Prostate gland (tissue), 2 donors: ENCODE measurements around the gene SCYL1. TPM values are rescaled to one million over a fixed set of nuclear protein-coding genes. Genes with fewer than 3 reads are reported as not detected.

Experiments
- DNase-seq: peaks from one replicate; pipeline ENCODE4 v3.0.0-alpha.2; 2019; ENCODE audit warnings: low spot score
- H3K27ac ChIP-seq, 2 donors: fragments of 200-600 bp; sonication (generic); 2 replicates each; pipeline ENCODE4 v1.5.1; 2017 to 2019
- H3K27me3 ChIP-seq: fragments of 200-600 bp; sonication (generic); replicated peaks from 2 replicates; pipeline ENCODE4 v1.5.1; 2019; ENCODE audit not compliant: insufficient read depth
- H3K36me3 ChIP-seq, 2 donors: fragments of 200-600 bp; sonication (generic); 1 replicate in 1 of 2; 2 replicates in 1 of 2; pipeline versions ENCODE4 v1.5.1 to v1.8.1; 2017 to 2019
- H3K4me1 ChIP-seq: fragments of 200-600 bp; sonication (generic); replicated peaks from 2 replicates; pipeline ENCODE4 v1.5.1; 2019
- H3K4me3 ChIP-seq, 2 donors: fragments of 200-600 bp; sonication (generic); 2 replicates each; pipeline ENCODE4 v1.5.1; 2017 to 2019
- H3K9me3 ChIP-seq: fragments of 200-600 bp; sonication (generic); 2 replicates; pipeline ENCODE4 v1.5.1; 2017
- CTCF ChIP-seq, 4 experiments: fragments of 200-600 bp in 2 of 4; fragments of 450-650 bp in 2 of 4; sonication (generic) in 2 of 4; IDR thresholded peaks; 1 replicate in 3 of 4; 2 replicates in 1 of 4; pipeline ENCODE4 v1.5.1; 2016 to 2019; ENCODE audit warnings: antibody characterized with exemption in 4 of 4, mild to moderate bottlenecking in 2 of 4, moderate library complexity in 2 of 4
- POLR2A ChIP-seq: fragments of 450-650 bp; IDR thresholded peaks from one replicate; pipeline ENCODE4 v1.6.1; 2016; ENCODE audit warnings: antibody characterized with exemption, mild to moderate bottlenecking
- POLR2AphosphoS5 ChIP-seq: sonication (generic); formaldehyde crosslinking; IDR thresholded peaks from one replicate; pipeline ENCODE4 v1.6.1; 2017; ENCODE audit warnings: antibody characterized with exemption
- WGBS: methylation state at CpG from one replicate; pipeline ENCODE4 v1.1.5; 2018; 5-methylcytosine and 5-hydroxymethylcytosine counted together
- intact Hi-C: fragments of 100-400 bp; cut with DNase I; formaldehyde crosslinking; loops from one replicate; pipeline ENCODE4 v1.14.2; 2022
- total RNA-seq, 2 donors: library from RNA; depleted of rRNA; stranded (reverse); fragments of >200 nt; gene quantifications; one replicate each; pipeline ENCODE4 v1.1.0, GENCODE V29; 2016

SCYL1 gene
- total RNA-seq, 2 donors from 2014 or later: 125 to 177 TPM

GRCh38 chr11:65574811-65575567 lies 50.1 kb downstream of the SCYL1 start:
- peaks cover 34% of the 10 kb centered on the region for H3K4me1 ChIP-seq
- no peak for DNase-seq

GRCh38 chr11:65575568-65576231 lies 50.8 kb downstream of the SCYL1 start, which contains the start of gene EHBP1L1:
TSS of gene EHBP1L1 (plus strand) at chr11:65576053. CDS start at chr11:65576303, 250 bp downstream.
- no peaks in the 10 kb centered on the region for H3K9me3 ChIP-seq
- peaks cover 0 to 9% of the 10 kb centered on the region in 2 donors for H3K36me3 ChIP-seq
- no peak for DNase-seq
- H3K4me3 ChIP-seq: peak within 1 kb of the TSS; percentile 74 to 78
- intact Hi-C loops: loop anchor here (2.0 to 5.0 kb wide), 2 partner anchors 35 to 87 kb away; partner anchors contain the start of gene RELA
- WGBS: 7% methylated on average over 21 of the region's 69 CpGs
- H3K4me1 ChIP-seq: peaks cover 33% of the 10 kb centered on the region
- H3K27ac ChIP-seq: peak within 1 kb of the TSS; percentile 87 to 96
- H3K27me3 ChIP-seq: no peaks in the 10 kb centered on the region
- TF ChIP-seq CTCF (IDR thresholded peaks at IDR 0.05) (no peak), POLR2A (peak; percentile 47), POLR2AphosphoS5 (no peak)

More at GRCh38 chr11:65574811-65575567, 50.1 kb downstream of the SCYL1 start:
- TF ChIP-seq CTCF (IDR thresholded peaks at IDR 0.05) (no peak), POLR2AphosphoS5 (no peak), POLR2A (no peak)
- Histone ChIP-seq H3K4me3 (peak overlapping the region; percentile 74 to 78), H3K9me3 (no peaks in the 10 kb centered on the region), H3K36me3 (peaks cover 0 to 2% of the 10 kb centered on the region in 2 donors), H3K27me3 (no peaks in the 10 kb centered on the region), H3K27ac (peak overlapping the region; percentile 87 to 96)
- 39% methylated on average over 22 of the region's 28 CpGs for WGBS
- intact Hi-C loops: loop anchor here (5.0 kb wide), 1 partner anchor 87 kb away; the partner anchor contains the start of gene RELA

GRCh38 chr11:65576232-65576866 lies 51.5 kb downstream of the SCYL1 start:
- 12% methylated on average over 24 of the region's 26 CpGs for WGBS
- Histone ChIP-seq H3K27me3 (no peaks in the 10 kb centered on the region), H3K27ac (peak overlapping the region; percentile 87 to 96), H3K9me3 (no peaks in the 10 kb centered on the region), H3K36me3 (peaks cover 0 to 15% of the 10 kb centered on the region in 2 donors), H3K4me1 (peaks cover 27% of the 10 kb centered on the region), H3K4me3 (peak overlapping the region; percentile 74 to 78)
- TF ChIP-seq POLR2A (no peak), POLR2AphosphoS5 (no peak), CTCF (IDR thresholded peaks at IDR 0.05) (no peak)
- no peak for DNase-seq
- intact Hi-C loops: loop anchor here (2.0 to 5.0 kb wide), 2 partner anchors 34 to 86 kb away; partner anchors contain the start of gene RELA

- peak overlapping the region; percentile 87 to 96 for H3K27ac ChIP-seq
- H3K9me3 ChIP-seq: no peaks in the 10 kb centered on the region
- 36% methylated on average over 17 of the region's 18 CpGs for WGBS
- intact Hi-C loops: loop anchor here (2.0 to 5.0 kb wide), 2 partner anchors 34 to 85 kb away; partner anchors contain the start of gene RELA
- peaks cover 0 to 19% of the 10 kb centered on the region in 2 donors for H3K36me3 ChIP-seq
- no peaks in the 10 kb centered on the region for H3K27me3 ChIP-seq
- DNase-seq: no peak
- no peak for TF ChIP-seq POLR2AphosphoS5
- TF ChIP-seq POLR2A: peak; percentile 66
- TF ChIP-seq CTCF (IDR thresholded peaks at IDR 0.05): no peak
- peaks cover 20% of the 10 kb centered on the region for H3K4me1 ChIP-seq
- peak overlapping the region; percentile 74 to 78 for H3K4me3 ChIP-seq
Observed at GRCh38 chr11:65576867-65577755, 52.2 kb downstream of the SCYL1 start.
